H9 (cell line): ENCODE measurements around the gene THBS4. TPM values are rescaled to one million over a fixed set of nuclear protein-coding genes. Genes with fewer than 3 reads are reported as not detected.

ENCODE experiments used
- DNase-seq: peaks from one replicate; pipeline ENCODE4 v3.0.0-alpha.2; 2017
- H2AFZ ChIP-seq: one replicate; pipeline ENCODE4 v1.6.1; 2013; ENCODE audit warnings: mild to moderate bottlenecking, low read length, control low read depth, moderate library complexity
- H2AK5ac ChIP-seq: 2 replicates; pipeline ENCODE4 v1.6.1; 2013; ENCODE audit warnings: low read length, control low read depth, mixed read lengths; ENCODE audit not compliant: insufficient read length
- H2BK120ac ChIP-seq: one replicate; pipeline ENCODE4 v1.6.1; 2013; ENCODE audit warnings: low read depth, mild to moderate bottlenecking, low read length, control low read depth, inconsistent platforms; ENCODE audit not compliant: poor library complexity, severe bottlenecking
- H2BK12ac ChIP-seq: 2 replicates; pipeline ENCODE4 v1.6.1; 2013; ENCODE audit warnings: low read length, control low read depth, mixed read lengths, low read depth; ENCODE audit not compliant: insufficient read length
- H2BK15ac ChIP-seq: 2 replicates; pipeline ENCODE4 v1.6.1; 2013; ENCODE audit warnings: low read depth, low read length, control low read depth
- H2BK20ac ChIP-seq: one replicate; pipeline ENCODE4 v1.6.1; 2013; ENCODE audit warnings: low read depth, mild to moderate bottlenecking, low read length, control low read depth, inconsistent platforms; ENCODE audit not compliant: poor library complexity, severe bottlenecking
- H2BK5ac ChIP-seq: 2 replicates; pipeline ENCODE4 v1.6.1; 2013; ENCODE audit warnings: low read length, control low read depth, mixed read lengths; ENCODE audit not compliant: insufficient read length
- H3K14ac ChIP-seq: 2 replicates; pipeline ENCODE4 v1.6.1; 2013; ENCODE audit warnings: low read length, control low read depth; ENCODE audit not compliant: insufficient read depth
- H3K18ac ChIP-seq: 2 replicates; pipeline ENCODE4 v1.6.1; 2013; ENCODE audit warnings: low read depth, mild to moderate bottlenecking, mixed read lengths, low read length, control low read depth; ENCODE audit not compliant: insufficient read length
- H3K23ac ChIP-seq: 2 replicates; pipeline ENCODE4 v1.6.1; 2013; ENCODE audit warnings: low read length, control low read depth, mixed read lengths, low read depth; ENCODE audit not compliant: insufficient read length
- H3K23me2 ChIP-seq: 2 replicates; pipeline ENCODE4 v1.6.1; 2013; ENCODE audit warnings: low read depth, mild to moderate bottlenecking, mixed read lengths, low read length, control low read depth; ENCODE audit not compliant: insufficient read length, poor library complexity, severe bottlenecking
- H3K27ac ChIP-seq: 2 replicates; pipeline ENCODE4 v1.5.1; 2013; ENCODE audit warnings: low read length, control low read depth, mixed read lengths, low read depth; ENCODE audit not compliant: insufficient read length
- H3K27me3 ChIP-seq: 2 replicates; pipeline ENCODE4 v1.6.1; 2013; ENCODE audit warnings: low read length, control low read depth, inconsistent platforms; ENCODE audit not compliant: insufficient read depth
- H3K4ac ChIP-seq: 2 replicates; pipeline ENCODE4 v1.6.1; 2013; ENCODE audit warnings: low read depth, mild to moderate bottlenecking, control low read depth, inconsistent platforms, low read length, moderate library complexity
- H3K4me1 ChIP-seq: 2 replicates; pipeline ENCODE4 v1.6.1; 2013; ENCODE audit warnings: low read length, control low read depth, inconsistent platforms; ENCODE audit not compliant: insufficient read depth
- H3K4me2 ChIP-seq: 2 replicates; pipeline ENCODE4 v1.6.1; 2013; ENCODE audit warnings: low read length, control low read depth, mixed read lengths; ENCODE audit not compliant: insufficient read length, insufficient read depth
- H3K56ac ChIP-seq: 2 replicates; pipeline ENCODE4 v1.6.1; 2013; ENCODE audit warnings: low read depth, mild to moderate bottlenecking, mixed read lengths, low read length, control low read depth; ENCODE audit not compliant: insufficient read length
- H3K79me1 ChIP-seq: 2 replicates; pipeline ENCODE4 v1.6.1; 2013; ENCODE audit warnings: low read depth, mild to moderate bottlenecking, moderate library complexity, low read length, control low read depth, inconsistent platforms; ENCODE audit not compliant: insufficient read depth, poor library complexity, severe bottlenecking
- H3K79me2 ChIP-seq: 2 replicates; pipeline ENCODE4 v1.6.1; 2013; ENCODE audit warnings: low read length, control low read depth, inconsistent platforms; ENCODE audit not compliant: insufficient read depth
- H3K9ac ChIP-seq: 2 replicates; pipeline ENCODE4 v1.6.1; 2013; ENCODE audit warnings: low read length, control low read depth, mixed read lengths; ENCODE audit not compliant: insufficient read length; ENCODE audit errors: extremely low read depth
- H3K9me3 ChIP-seq: one replicate; pipeline ENCODE4 v1.6.1; 2013; ENCODE audit warnings: low read depth, low read length, inconsistent platforms; ENCODE audit not compliant: control insufficient read depth
- H3T11ph ChIP-seq: one replicate; pipeline ENCODE4 v1.6.1; 2013; ENCODE audit warnings: mild to moderate bottlenecking, low read length, control low read depth, inconsistent platforms
- H4K20me1 ChIP-seq: one replicate; pipeline ENCODE4 v1.6.1; 2013; ENCODE audit not compliant: control insufficient read depth, insufficient read length, insufficient read depth
- H4K5ac ChIP-seq: 2 replicates; pipeline ENCODE4 v1.6.1; 2013; ENCODE audit warnings: low read depth, mild to moderate bottlenecking, mixed read lengths, low read length, control low read depth; ENCODE audit not compliant: insufficient read length
- H4K8ac ChIP-seq: replicated peaks from 2 replicates; pipeline ENCODE4 v1.6.1; 2013; ENCODE audit warnings: low read length, control low read depth, mixed read lengths, low read depth; ENCODE audit not compliant: insufficient read length
- H4K91ac ChIP-seq: 2 replicates; pipeline ENCODE4 v1.6.1; 2013; ENCODE audit warnings: low read depth, mild to moderate bottlenecking, moderate library complexity, mixed read lengths, low read length, control low read depth; ENCODE audit not compliant: insufficient read length
- H3K27ac Mint-ChIP-seq, 3 experiments: 2 replicates in 2 of 3; 3 replicates in 1 of 3; pipeline ENCODE4 v1.8.0; 2020 to 2021; ENCODE audit warnings: mixed read lengths in 3 of 3, mild to moderate bottlenecking in 1 of 3, moderate library complexity in 1 of 3
- H3K27me3 Mint-ChIP-seq: 2 replicates; pipeline ENCODE4 v1.8.0; 2021; ENCODE audit warnings: low read depth, mild to moderate bottlenecking, moderate library complexity, mixed read lengths
- H3K36me3 Mint-ChIP-seq, 3 experiments: 2 replicates in 2 of 3; 3 replicates in 1 of 3; pipeline ENCODE4 v1.8.0; 2020 to 2021; ENCODE audit warnings: low read depth in 3 of 3, mixed read lengths in 3 of 3; ENCODE audit not compliant: insufficient read depth in 1 of 3
- H3K4me1 Mint-ChIP-seq, 2 experiments: 2 replicates each; pipeline ENCODE4 v1.8.0; 2020; ENCODE audit warnings: mixed read lengths in 2 of 2
- H3K4me3 Mint-ChIP-seq, 2 experiments: 2 replicates in 1 of 2; 3 replicates in 1 of 2; pipeline ENCODE4 v1.8.0; 2020 to 2021; ENCODE audit warnings: mild to moderate bottlenecking in 2 of 2, mixed read lengths in 2 of 2, moderate library complexity in 1 of 2
- H3K9me3 Mint-ChIP-seq, 2 experiments: 2 replicates in 1 of 2; 3 replicates in 1 of 2; pipeline ENCODE4 v1.8.0; 2020; ENCODE audit warnings: mild to moderate bottlenecking in 2 of 2, mixed read lengths in 2 of 2, moderate library complexity in 1 of 2
- CTCF ChIP-seq: fragments of 200-600 bp; sonication (generic); conservative IDR thresholded peaks from 3 replicates; pipeline ENCODE4 v1.8.0; 2021; ENCODE audit warnings: antibody characterized with exemption, mild to moderate bottlenecking
- WGBS: extraction: QIAGEN DNeasy Blood & Tissue Kit; methylation state at CpG from one replicate; pipeline ENCODE4 v1.1.7; 2013; ENCODE audit warnings: missing lambda C conversion rate, low lambda C conversion rate, mixed read lengths; ENCODE audit not compliant: insufficient read length; ENCODE audit errors: extremely low coverage; 5-methylcytosine and 5-hydroxymethylcytosine counted together
- total RNA-seq: library from RNA; stranded (reverse); gene quantifications from 2 replicates; pipeline ENCODE4 v1.2.1, GENCODE V29; 2021

The THBS4 gene
- total RNA-seq, 1 experiment from 2014 or later: 19.0 TPM

- no peaks in the 10 kb centered on the region for H4K20me1 ChIP-seq
- H2AFZ ChIP-seq: no peak overlapping the region
- WGBS: 100% methylated on average over 1 of the region's 11 CpGs
- DNase-seq: no peak
- peaks cover 0 to 4% of the 10 kb centered on the region in 2 experiments; a peak in 2 of 5 replicates for H3K9me3 Mint-ChIP-seq
- H3K23me2 ChIP-seq: no peaks in the 10 kb centered on the region
- H3K4me1 Mint-ChIP-seq: peaks cover 8 to 18% of the 10 kb centered on the region in 2 experiments
- H3K36me3 Mint-ChIP-seq: peaks cover 2 to 11% (median 4%) of the 10 kb centered on the region in 3 experiments; a peak in 6 of 7 replicates
- no peak overlapping the region for H4K8ac ChIP-seq
- no peak overlapping the region for H3K4ac ChIP-seq
- H3K18ac ChIP-seq: no peak overlapping the region
- H3K4me3 Mint-ChIP-seq: no peak overlapping the region
- H2BK15ac ChIP-seq: no peak overlapping the region
- no peak overlapping the region for H4K5ac ChIP-seq
- no peak for TF ChIP-seq CTCF
- no peak overlapping the region for H2BK20ac ChIP-seq
- H3T11ph ChIP-seq: no peak overlapping the region
- no peaks in the 10 kb centered on the region; the same call in 1 of the 2 replicates for H3K27me3 Mint-ChIP-seq
- H2BK5ac ChIP-seq: no peak overlapping the region
- H2AK5ac ChIP-seq: no peak overlapping the region
- no peak overlapping the region for H3K27ac ChIP-seq
- H3K9ac ChIP-seq: no peak overlapping the region
- H3K79me1 ChIP-seq: no peaks in the 10 kb centered on the region
- H3K14ac ChIP-seq: no peak overlapping the region
- H3K56ac ChIP-seq: no peak overlapping the region
- no peaks in the 10 kb centered on the region for H3K79me2 ChIP-seq
- no peak overlapping the region for H2BK12ac ChIP-seq
- H3K27me3 ChIP-seq: no peaks in the 10 kb centered on the region
- no peak overlapping the region; a peak in 1 of 7 replicates for H3K27ac Mint-ChIP-seq
- H3K4me2 ChIP-seq: no peak overlapping the region
- no peak overlapping the region for H2BK120ac ChIP-seq
- H3K4me1 ChIP-seq: no peaks in the 10 kb centered on the region
- no peaks in the 10 kb centered on the region for H3K9me3 ChIP-seq
- no peak overlapping the region for H4K91ac ChIP-seq
- no peak overlapping the region for H3K23ac ChIP-seq
Measured at GRCh38 chr5:80125022-80125961, 90.1 kb downstream of the THBS4 start.
